VCaP (cell line): ENCODE results near the gene FIBIN.

Experiments used
- H3K27ac ChIP-seq: fragments of 450-650 bp; 2 replicates; pipeline ENCODE4 v1.5.1; 2017
- TF ChIP-seq, protein P1 (sequence below): fragments of 450-650 bp; conservative IDR thresholded peaks from 2 replicates; pipeline ENCODE4 v1.5.1; 2017; ENCODE audit warnings: mild to moderate bottlenecking, moderate library complexity

The FIBIN gene

DNA sequence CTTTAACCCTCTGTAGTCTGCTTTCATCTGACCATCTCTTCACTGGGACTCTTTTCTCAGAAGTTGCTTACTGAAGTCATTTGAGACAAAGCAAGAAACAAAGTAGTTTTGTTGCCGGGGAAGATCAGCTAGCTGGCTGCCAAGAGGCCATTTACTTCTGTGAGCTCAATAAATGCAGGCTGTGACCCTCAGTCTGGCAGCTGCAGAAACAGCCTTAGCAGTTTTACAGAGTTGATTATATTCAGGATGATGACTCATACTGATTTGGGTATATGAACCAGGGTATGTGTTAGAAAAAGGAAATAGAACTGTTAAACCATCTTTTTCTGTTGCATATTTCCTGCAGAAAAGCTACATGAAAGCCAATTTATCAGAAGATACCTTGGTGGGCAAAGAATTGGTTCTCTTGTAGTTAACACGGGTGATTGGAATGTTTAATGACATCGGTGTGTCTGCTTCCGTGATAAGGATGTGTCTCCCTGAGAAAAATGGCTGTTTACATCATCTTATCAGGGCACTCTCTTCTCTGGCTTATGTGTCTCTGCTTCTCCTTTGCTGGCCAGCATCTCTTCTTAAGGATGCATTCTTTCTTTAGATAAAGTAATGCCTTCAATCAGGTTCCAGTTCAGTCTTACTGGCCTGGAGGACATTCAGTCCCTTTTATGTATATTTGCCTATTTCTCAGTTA is 18.5 kb downstream of the FIBIN start:
- TF ChIP-seq, protein P1, sequence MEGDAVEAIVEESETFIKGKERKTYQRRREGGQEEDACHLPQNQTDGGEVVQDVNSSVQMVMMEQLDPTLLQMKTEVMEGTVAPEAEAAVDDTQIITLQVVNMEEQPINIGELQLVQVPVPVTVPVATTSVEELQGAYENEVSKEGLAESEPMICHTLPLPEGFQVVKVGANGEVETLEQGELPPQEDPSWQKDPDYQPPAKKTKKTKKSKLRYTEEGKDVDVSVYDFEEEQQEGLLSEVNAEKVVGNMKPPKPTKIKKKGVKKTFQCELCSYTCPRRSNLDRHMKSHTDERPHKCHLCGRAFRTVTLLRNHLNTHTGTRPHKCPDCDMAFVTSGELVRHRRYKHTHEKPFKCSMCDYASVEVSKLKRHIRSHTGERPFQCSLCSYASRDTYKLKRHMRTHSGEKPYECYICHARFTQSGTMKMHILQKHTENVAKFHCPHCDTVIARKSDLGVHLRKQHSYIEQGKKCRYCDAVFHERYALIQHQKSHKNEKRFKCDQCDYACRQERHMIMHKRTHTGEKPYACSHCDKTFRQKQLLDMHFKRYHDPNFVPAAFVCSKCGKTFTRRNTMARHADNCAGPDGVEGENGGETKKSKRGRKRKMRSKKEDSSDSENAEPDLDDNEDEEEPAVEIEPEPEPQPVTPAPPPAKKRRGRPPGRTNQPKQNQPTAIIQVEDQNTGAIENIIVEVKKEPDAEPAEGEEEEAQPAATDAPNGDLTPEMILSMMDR = no peak
- no peak overlapping the region for H3K27ac ChIP-seq

DNA sequence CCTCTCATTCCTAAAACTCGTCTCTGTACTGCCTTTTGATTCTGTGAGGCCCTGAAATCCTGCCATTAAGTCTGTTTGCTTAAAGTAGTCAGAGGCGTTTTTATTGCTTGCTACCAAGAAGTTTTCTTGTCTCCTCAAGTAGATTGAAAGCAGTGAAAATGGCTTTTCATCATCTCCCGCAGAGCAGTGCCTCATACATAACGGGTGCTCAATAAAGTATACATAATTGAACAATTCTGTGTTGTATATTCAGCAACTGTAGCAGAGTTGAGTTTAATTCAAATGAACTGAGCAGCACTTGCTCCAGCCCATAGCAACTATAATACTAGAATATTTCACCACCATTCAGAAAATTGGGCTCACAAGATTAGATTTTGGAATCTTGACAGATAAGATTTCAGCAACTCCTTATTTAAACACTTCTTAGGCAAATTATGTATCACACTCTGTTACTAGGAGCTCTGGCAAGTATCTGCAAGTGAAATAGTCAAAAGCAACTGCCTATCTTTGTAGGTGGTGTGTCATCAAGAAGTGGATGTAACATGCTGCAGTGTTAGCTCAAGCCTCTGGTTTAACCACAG is 20.0 kb downstream of the FIBIN start:
- H3K27ac ChIP-seq = no peak overlapping the region
- TF ChIP-seq, protein P1 = no peak

DNA sequence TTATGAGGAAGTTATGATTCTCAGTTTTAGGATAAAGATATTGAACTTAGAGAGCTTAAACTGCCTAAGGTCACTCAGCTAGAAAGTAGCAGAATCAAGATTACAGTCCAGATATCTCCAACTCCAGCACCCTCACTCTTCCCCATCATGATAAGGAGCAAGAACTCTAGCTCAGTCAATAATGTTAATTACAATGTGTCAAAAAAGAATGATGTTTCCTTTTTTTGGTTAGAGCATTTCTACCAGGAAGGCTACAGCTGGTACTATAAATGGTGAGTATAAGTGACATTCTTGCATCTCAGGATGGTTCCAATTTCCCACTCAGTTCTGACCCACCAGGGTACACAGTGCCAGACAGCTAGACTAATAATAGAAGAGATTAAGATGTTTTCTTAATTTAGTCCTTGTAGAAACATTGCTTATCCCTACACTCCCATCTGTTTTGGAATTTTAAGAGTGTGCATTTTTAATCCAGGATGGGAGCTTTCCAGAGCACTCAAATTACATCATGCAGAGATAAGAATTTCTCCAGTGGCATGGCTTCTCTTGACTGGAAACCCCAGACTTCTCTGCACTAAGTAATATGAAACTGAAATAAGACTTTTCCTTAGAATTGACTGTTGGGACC is 25.1 kb downstream of the FIBIN start:
- TF ChIP-seq, protein P1 = no peak
- H3K27ac ChIP-seq = no peak overlapping the region

DNA sequence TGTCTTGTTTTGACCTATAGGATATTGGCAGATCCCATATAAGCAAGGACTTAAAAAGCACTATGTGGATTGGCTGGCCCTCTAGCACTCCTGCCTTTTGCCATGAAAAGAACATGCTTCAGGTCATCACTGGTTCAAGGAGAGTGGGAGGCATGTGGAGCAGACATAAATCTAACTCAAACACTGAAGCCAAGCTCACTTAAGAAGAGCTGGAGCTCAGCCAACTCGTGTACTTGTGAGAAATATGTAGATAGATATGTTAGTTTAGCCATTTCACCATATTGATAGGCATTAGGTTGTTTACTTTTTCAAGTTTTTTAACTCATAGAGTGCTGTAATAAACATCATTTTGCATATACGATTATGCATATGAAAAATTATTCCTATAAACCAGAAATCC is 26.8 kb downstream of the FIBIN start:
- TF ChIP-seq, protein P1 = no peak
- H3K27ac ChIP-seq = no peak overlapping the region

DNA sequence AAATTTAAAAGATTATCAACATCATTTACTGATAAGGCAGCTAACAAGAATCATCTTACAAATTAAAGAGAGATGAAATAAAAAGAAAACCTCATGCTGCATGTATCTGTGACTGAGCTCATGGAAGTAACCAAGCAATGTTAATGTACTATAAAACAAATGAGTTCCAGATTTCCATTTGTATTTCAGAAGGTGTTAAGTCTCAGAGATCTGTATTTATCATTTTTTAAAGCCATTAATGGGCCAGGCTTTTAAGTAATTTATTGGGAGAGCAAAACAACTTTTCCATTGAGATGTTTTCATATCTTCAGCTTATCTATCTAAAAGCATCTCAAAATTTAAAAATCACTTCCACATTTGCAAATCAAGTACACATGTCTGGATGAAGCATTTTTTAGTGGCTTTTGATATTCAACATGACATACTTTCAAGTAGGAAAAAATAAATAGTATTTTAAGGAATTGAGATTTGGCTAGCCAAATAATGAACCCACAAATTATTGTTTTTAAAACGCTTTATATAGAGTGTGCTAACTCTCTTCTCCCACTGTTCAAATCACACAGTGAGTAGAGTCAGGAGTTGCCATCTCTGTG is 28.8 kb downstream of the FIBIN start:
- no peak overlapping the region for H3K27ac ChIP-seq
- TF ChIP-seq, protein P1 = no peak

DNA sequence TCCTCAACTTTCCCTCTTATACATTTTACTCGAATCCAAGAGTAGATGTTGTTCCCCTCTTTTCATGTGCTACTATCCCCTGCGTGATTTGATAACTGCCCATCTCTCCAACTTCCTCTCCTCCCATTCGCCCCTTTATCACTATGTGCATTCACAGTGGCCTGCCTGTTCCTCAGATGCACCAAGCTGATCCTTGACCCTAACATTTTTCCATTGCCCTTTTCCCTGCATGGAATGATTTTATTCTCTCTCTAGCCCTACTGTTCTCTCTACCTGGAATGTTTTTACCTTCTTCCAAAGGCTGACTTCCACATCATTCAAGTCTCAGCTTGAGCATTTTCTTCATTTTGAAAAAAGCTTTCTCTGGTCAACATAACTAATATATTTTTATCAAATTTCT is 31.0 kb downstream of the FIBIN start:
- H3K27ac ChIP-seq = no peak overlapping the region
- TF ChIP-seq, protein P1 = no peak

DNA sequence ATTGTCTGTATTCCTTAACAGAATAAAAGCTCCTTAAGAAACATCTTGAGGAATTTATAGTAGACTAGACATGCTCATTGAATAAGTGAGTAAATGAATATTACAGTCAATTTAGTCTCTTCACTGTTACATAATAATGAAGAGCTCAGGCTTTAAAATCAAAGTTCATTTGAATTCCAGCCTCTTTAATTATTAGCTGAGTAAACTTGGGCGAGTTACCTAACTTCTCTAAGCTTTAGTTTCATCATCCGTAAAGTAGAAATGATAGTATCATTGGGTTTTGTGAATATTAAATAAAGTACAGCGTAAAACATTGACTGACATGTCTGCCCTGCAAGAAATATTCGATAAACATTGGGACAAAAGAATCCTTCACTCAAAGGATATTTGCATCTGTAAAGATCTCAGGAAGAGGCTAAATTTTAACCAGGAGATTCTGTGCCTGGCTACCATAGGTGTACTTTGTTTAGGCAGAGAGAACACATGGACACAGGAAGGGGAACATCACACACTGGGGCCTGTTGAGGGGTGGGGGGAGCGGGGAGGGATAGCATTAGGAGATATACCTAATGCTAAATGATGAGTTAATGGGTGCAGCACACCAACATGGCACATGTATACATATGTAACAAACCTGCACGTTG is 31.5 kb downstream of the FIBIN start:
- TF ChIP-seq, protein P1 = no peak
- H3K27ac ChIP-seq = no peak overlapping the region
